ENCODE results near the gene RNF213.

The RNF213 gene

GRCh38 chr17:80424878-80425765, 164.5 kb downstream of the RNF213 start:
- DNase-seq, result no peak

- DNase-seq, result no peak
Measured at GRCh38 chr17:80425835-80426426, 165.3 kb downstream of the RNF213 start.

- DNase-seq, result peak; percentile 78
Measured at GRCh38 chr17:80426671-80427326, 166.1 kb downstream of the RNF213 start.

- no peak for DNase-seq
Measured at GRCh38 chr17:80427366-80428282, 167.0 kb downstream of the RNF213 start.

GRCh38 chr17:80428363-80428762, 167.7 kb downstream of the RNF213 start:
- no peak for DNase-seq

GRCh38 chr17:80428796-80429195, 168.1 kb downstream of the RNF213 start:
- DNase-seq, result no peak

GRCh38 chr17:80429356-80430275, 169.0 kb downstream of the RNF213 start:
- no peak for DNase-seq

GRCh38 chr17:80430446-80431245, 170.0 kb downstream of the RNF213 start:
- peak; percentile 52 for DNase-seq

- DNase-seq, result no peak
Measured at GRCh38 chr17:80431246-80432195, 170.9 kb downstream of the RNF213 start.

GRCh38 chr17:80432350-80432955, 171.8 kb downstream of the RNF213 start:
- no peak for DNase-seq

GRCh38 chr17:80432961-80433550, 172.4 kb downstream of the RNF213 start:
- DNase-seq, result no peak

- no peak for DNase-seq
Measured at GRCh38 chr17:80433916-80434666, 173.4 kb downstream of the RNF213 start.

- DNase-seq, result no peak
Measured at GRCh38 chr17:80437532-80437931, 176.9 kb downstream of the RNF213 start.

GRCh38 chr17:80438806-80439205, 178.2 kb downstream of the RNF213 start:
- no peak for DNase-seq

- DNase-seq, result no peak
Measured at GRCh38 chr17:80439499-80439898, 178.8 kb downstream of the RNF213 start.

- DNase-seq, result no peak
Measured at GRCh38 chr17:80441133-80441578, 180.5 kb downstream of the RNF213 start.

GRCh38 chr17:80441598-80442322, 181.1 kb downstream of the RNF213 start:
- DNase-seq, result no peak

All from NCI-H2171 (cell line).